ENCODE measurements around the gene GALNT11.

Gene GALNT11

GRCh38 chr7:152133804-152134203, 108.3 kb downstream of the GALNT11 start:
- TF ChIP-seq ZFX (IDR thresholded peaks at IDR 0.05; ENCODE audit: borderline replicate concordance): no peak
- TF ChIP-seq, protein P1, sequence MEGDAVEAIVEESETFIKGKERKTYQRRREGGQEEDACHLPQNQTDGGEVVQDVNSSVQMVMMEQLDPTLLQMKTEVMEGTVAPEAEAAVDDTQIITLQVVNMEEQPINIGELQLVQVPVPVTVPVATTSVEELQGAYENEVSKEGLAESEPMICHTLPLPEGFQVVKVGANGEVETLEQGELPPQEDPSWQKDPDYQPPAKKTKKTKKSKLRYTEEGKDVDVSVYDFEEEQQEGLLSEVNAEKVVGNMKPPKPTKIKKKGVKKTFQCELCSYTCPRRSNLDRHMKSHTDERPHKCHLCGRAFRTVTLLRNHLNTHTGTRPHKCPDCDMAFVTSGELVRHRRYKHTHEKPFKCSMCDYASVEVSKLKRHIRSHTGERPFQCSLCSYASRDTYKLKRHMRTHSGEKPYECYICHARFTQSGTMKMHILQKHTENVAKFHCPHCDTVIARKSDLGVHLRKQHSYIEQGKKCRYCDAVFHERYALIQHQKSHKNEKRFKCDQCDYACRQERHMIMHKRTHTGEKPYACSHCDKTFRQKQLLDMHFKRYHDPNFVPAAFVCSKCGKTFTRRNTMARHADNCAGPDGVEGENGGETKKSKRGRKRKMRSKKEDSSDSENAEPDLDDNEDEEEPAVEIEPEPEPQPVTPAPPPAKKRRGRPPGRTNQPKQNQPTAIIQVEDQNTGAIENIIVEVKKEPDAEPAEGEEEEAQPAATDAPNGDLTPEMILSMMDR (IDR thresholded peaks at IDR 0.05): no peak
- H3K27ac ChIP-seq: no peak overlapping the region

GRCh38 chr7:152136686-152137085, 111.2 kb downstream of the GALNT11 start:
- TF ChIP-seq, protein P1 (IDR thresholded peaks at IDR 0.05): no peak
- no peak for TF ChIP-seq ZFX (IDR thresholded peaks at IDR 0.05; ENCODE audit: borderline replicate concordance)
- H3K27ac ChIP-seq: no peak overlapping the region

GRCh38 chr7:152137476-152138025, 112.1 kb downstream of the GALNT11 start:
- TF ChIP-seq ZFX (IDR thresholded peaks at IDR 0.05; ENCODE audit: borderline replicate concordance): no peak
- TF ChIP-seq, protein P1 (IDR thresholded peaks at IDR 0.05): no peak
- H3K27ac ChIP-seq: no peak overlapping the region

- H3K27ac ChIP-seq: no peak overlapping the region
- no peak for TF ChIP-seq ZFX (IDR thresholded peaks at IDR 0.05; ENCODE audit: borderline replicate concordance)
- TF ChIP-seq, protein P1 (IDR thresholded peaks at IDR 0.05): no peak
Measured at GRCh38 chr7:152140067-152140466, 114.6 kb downstream of the GALNT11 start.

GRCh38 chr7:152140560-152140959, 115.1 kb downstream of the GALNT11 start:
- no peak for TF ChIP-seq ZFX (IDR thresholded peaks at IDR 0.05; ENCODE audit: borderline replicate concordance)
- TF ChIP-seq, protein P1 (IDR thresholded peaks at IDR 0.05): no peak
- H3K27ac ChIP-seq: no peak overlapping the region

- TF ChIP-seq, protein P1 (IDR thresholded peaks at IDR 0.05): no peak
- TF ChIP-seq ZFX (IDR thresholded peaks at IDR 0.05; ENCODE audit: borderline replicate concordance): no peak
- no peak overlapping the region for H3K27ac ChIP-seq
Measured at GRCh38 chr7:152142976-152143595, 117.6 kb downstream of the GALNT11 start.

- TF ChIP-seq, protein P1 (IDR thresholded peaks at IDR 0.05): no peak
- no peak for TF ChIP-seq ZFX (IDR thresholded peaks at IDR 0.05; ENCODE audit: borderline replicate concordance)
- H3K27ac ChIP-seq: no peak overlapping the region
Measured at GRCh38 chr7:152144557-152145245, 119.2 kb downstream of the GALNT11 start.

All from 22Rv1 (cell line).